Nephron (organoid): ENCODE results near the gene SYCN.

ENCODE experiments used
- H3K27ac Mint-ChIP-seq, 3 experiments: 2 replicates each; pipeline ENCODE4 v1.8.0; 2020; ENCODE audit warnings: mixed read lengths in 3 of 3, mild to moderate bottlenecking in 2 of 3, moderate library complexity in 1 of 3
- H3K27me3 Mint-ChIP-seq: 2 replicates; pipeline ENCODE4 v1.8.0; 2021; ENCODE audit warnings: low read depth, mild to moderate bottlenecking, moderate library complexity, mixed read lengths
- H3K36me3 Mint-ChIP-seq: 2 replicates; pipeline ENCODE4 v1.8.0; 2020; ENCODE audit warnings: low read depth, mixed read lengths
- H3K4me1 Mint-ChIP-seq: 2 replicates; pipeline ENCODE4 v1.8.0; 2020; ENCODE audit warnings: mixed read lengths
- H3K4me3 Mint-ChIP-seq, 3 experiments: 2 replicates each; pipeline ENCODE4 v1.8.0; 2020; ENCODE audit warnings: mild to moderate bottlenecking in 3 of 3, mixed read lengths in 3 of 3, moderate library complexity in 2 of 3
- H3K9me3 Mint-ChIP-seq: 2 replicates; pipeline ENCODE4 v1.8.0; 2020; ENCODE audit warnings: mixed read lengths
- CTCF ChIP-seq, 3 experiments: fragments of 200-600 bp; sonication (generic); IDR thresholded peaks; one replicate each; pipeline ENCODE4 v1.5.0; 2021; ENCODE audit warnings: antibody characterized with exemption in 3 of 3; ENCODE audit not compliant: unreplicated experiment in 3 of 3

Gene SYCN

GRCh38 chr19:39157997-39158389, 46.1 kb downstream of the SYCN start:
- no peaks in the 10 kb centered on the region for H3K9me3 Mint-ChIP-seq
- H3K4me1 Mint-ChIP-seq, result peaks cover 37% of the 10 kb centered on the region
- TF ChIP-seq CTCF (IDR thresholded peaks at IDR 0.05; ENCODE audit: unreplicated experiment in 3 of 3), result no peak
- peaks cover 4% of the 10 kb centered on the region for H3K36me3 Mint-ChIP-seq
- no peaks in the 10 kb centered on the region for H3K27me3 Mint-ChIP-seq
- H3K27ac Mint-ChIP-seq, result peak overlapping the region; percentile 60 to 82 (median 66)
- peak overlapping the region in 1 of 3 experiments; percentile 11 for H3K4me3 Mint-ChIP-seq

- Mint-ChIP-seq H3K4me3 (peak overlapping the region in 2 of 3 experiments; percentile 8 to 73), H3K4me1 (peaks cover 33% of the 10 kb centered on the region), H3K27ac (peak overlapping the region; percentile 60 to 82 (median 66)), H3K9me3 (no peaks in the 10 kb centered on the region), H3K27me3 (no peaks in the 10 kb centered on the region), H3K36me3 (peaks cover 4% of the 10 kb centered on the region)
- TF ChIP-seq CTCF (IDR thresholded peaks at IDR 0.05; ENCODE audit: unreplicated experiment in 3 of 3), result no peak
These were observed 46.6 kb downstream of the SYCN start for GRCh38 chr19:39157275-39157996.

- H3K9me3 Mint-ChIP-seq, result no peaks in the 10 kb centered on the region
- peaks cover 31% of the 10 kb centered on the region for H3K4me1 Mint-ChIP-seq
- TF ChIP-seq CTCF (IDR thresholded peaks at IDR 0.05; ENCODE audit: unreplicated experiment in 3 of 3), result no peak
- H3K36me3 Mint-ChIP-seq, result peaks cover 4% of the 10 kb centered on the region
- peak overlapping the region in 2 of 3 experiments; percentile 60 to 82 for H3K27ac Mint-ChIP-seq
- H3K4me3 Mint-ChIP-seq, result peak overlapping the region in 1 of 3 experiments; percentile 73
- no peaks in the 10 kb centered on the region for H3K27me3 Mint-ChIP-seq
These were observed 47.5 kb downstream of the SYCN start for GRCh38 chr19:39156326-39157230.

GRCh38 chr19:39155741-39156140, 48.3 kb downstream of the SYCN start:
- peaks cover 4% of the 10 kb centered on the region for H3K36me3 Mint-ChIP-seq
- H3K4me3 Mint-ChIP-seq, result no peak overlapping the region
- TF ChIP-seq CTCF (IDR thresholded peaks at IDR 0.05; ENCODE audit: unreplicated experiment in 3 of 3), result no peak
- H3K9me3 Mint-ChIP-seq, result no peaks in the 10 kb centered on the region
- H3K27me3 Mint-ChIP-seq, result no peaks in the 10 kb centered on the region
- peak overlapping the region in 1 of 3 experiments; percentile 41 for H3K27ac Mint-ChIP-seq
- H3K4me1 Mint-ChIP-seq, result peaks cover 36% of the 10 kb centered on the region

GRCh38 chr19:39155114-39155700, 48.9 kb downstream of the SYCN start:
- H3K4me1 Mint-ChIP-seq, result peaks cover 33% of the 10 kb centered on the region
- peak overlapping the region in 1 of 3 experiments; percentile 17 for H3K27ac Mint-ChIP-seq
- peaks cover 6% of the 10 kb centered on the region for H3K36me3 Mint-ChIP-seq
- TF ChIP-seq CTCF (IDR thresholded peaks at IDR 0.05; ENCODE audit: unreplicated experiment in 3 of 3), result no peak
- no peaks in the 10 kb centered on the region for H3K27me3 Mint-ChIP-seq
- H3K9me3 Mint-ChIP-seq, result no peaks in the 10 kb centered on the region
- no peak overlapping the region for H3K4me3 Mint-ChIP-seq
